Ecto neural progenitor cell (in vitro differentiated cells): Measurements from ENCODE around the gene TMSB4Y.

Source experiments
- DNase-seq: peaks from one replicate; pipeline ENCODE4 v3.0.0-alpha.2; 2018; ENCODE audit warnings: low spot score

The TMSB4Y gene

DNA sequence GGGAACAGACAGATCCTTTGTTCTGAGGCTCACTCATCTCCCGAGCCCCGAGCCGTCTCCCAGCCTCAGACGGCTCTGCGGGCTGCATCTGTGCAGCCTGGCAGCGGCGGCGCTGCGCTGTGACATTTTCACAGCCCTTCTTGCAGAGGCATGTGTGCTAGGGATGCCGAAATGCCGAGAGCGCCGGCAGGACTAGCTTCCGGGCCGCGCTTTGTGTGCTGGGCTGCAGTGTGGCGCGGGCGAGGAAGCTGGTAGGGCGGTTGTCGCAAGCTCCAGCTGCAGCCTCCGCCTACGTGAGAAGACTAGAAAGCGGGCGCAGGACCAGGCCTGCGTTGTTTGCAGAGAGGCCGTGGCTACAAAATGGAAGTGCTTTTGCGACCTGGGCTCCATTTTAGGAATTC, at the start of gene TMSB4Y:
TSS of gene TMSB4Y (plus strand) at position 332 of the 401 bp plus-strand sequence.
- DNase-seq = no peak

DNA sequence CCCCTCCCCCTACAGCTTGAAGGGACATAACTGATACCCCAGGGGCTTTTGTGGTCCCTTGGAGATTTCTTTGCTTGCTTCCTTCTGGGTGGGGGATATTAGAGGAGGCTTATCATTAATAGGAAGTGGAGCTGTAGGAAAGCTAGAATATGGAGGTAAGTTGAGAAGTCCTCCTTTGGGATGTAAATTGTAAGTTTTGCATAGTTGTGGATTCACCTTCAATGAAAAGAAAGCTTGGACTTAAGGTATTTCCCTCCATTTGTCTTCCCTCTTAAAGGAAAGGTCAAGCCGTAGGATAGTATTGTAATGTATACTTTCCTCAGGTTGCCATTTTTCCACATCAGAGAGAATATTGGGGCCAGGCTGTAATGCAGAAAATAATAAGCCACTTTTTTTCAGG, 39.5 kb upstream of the TMSB4Y start:
- no peak for DNase-seq

DNA sequence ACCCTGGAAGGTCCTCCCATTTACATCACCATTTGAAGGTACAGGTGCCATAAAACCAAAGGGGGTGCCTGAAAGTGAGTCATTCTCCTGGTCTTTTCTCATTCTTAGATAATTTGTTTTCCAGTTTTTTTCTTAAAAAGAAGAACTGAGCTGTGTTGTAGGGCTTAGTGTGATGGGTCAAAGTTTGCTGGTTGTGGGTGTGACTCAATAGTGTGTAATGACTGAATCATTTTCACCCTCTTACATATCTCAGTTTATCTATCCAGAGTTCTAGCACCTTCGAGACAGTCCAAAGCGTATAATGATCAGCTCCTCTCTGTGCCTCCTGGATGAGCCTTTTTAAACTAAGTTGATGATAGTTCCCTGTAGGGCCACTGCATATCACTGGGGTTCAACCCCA, 32.6 kb upstream of the TMSB4Y start:
- no peak for DNase-seq

DNA sequence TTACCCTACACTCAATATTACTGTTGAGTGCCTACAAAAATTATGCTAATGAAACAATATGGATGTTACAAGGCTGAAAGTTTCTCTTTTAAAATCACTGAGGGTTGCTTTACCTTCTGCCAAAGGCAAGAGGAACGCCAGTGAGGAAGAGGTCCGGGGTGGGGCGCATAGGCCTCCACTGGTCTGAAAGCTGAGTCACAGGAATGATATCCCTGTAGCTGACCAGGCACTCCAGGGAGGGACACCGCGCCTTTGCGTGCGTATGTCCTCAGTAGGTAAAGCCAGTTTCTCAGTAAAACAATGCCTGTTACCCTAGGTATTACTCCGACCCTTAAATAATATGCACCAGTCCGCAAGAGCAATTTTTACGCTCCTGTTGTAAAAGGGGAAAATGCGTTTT, 1.4 kb upstream of the TMSB4Y start:
- DNase-seq = no peak

DNA sequence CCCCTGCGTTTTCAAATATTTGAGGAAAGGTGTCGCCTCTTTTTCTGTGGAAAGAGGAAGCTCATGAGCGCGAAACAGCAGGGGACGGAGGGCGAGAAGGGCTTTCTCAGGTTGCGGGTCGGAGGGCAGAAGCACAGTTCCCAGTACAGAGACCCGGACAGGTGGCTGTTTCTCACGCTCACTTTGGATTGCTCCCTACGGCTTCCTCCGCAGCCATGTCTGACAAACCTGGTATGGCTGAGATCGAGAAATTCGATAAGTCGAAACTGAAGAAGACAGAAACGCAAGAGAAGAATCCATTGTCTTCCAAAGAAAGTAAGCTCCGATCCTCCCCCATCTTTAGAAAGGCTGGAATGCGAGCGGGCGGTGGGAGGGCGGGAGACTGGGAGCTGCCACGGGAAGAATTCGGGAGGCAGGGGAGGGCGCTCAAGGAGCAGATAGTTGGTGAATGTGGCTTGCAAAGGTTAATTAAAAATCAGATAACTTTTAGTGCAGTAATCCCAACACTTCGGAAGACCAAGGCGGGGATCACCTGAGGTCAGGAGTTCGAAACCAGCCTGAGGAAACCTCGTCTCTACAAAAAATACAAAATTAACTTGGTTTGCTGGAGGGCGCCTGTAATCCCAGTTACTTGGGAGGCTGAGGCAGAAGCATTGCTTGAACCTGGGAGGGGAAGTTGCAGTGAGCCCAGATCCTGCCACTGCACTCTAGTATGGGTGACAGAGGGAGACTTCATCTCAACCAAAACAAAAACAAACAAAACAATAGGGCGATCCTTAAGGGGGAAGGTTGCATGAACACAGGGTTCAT, 627 bp downstream of the TMSB4Y start:
- DNase-seq = no peak

DNA sequence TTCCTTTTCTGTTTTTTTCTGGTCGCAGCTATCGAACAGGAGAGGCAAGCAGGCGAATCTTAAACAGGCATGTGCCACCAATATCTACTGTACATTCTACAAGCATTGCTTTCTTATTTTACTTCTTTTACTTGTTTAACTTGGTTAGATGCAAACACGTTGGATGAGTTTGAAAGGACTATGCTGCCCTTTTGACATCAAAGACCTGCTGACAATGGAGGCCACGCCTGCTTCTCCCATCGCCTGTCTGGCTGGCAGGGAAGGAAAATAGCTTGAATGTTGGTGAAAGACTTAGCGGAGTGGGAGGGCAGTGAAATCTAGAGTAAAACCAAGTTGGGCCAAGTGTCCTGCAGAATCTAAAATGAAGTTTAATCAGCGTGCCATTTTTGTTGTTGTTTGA, 1.5 kb downstream of the TMSB4Y start:
- no peak for DNase-seq

DNA sequence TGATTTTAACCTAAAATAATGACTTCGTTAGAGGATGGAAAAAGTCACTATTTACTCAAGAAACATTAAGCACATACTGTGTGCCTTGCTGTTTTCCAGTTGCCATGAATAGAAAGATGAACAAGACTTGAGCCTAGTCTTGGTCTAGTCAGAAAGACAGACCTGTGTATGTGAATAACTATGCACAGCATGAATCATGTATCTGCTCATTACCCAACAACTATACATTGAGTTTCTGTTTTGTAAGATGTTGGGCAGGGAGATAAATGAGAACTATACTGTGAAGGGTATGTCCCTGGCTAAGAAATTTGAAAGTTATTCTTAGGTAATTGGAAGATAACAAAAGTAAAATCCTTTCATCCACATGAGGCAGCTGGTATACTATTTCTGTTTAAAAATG, 4.3 kb downstream of the TMSB4Y start:
- DNase-seq = no peak

DNA sequence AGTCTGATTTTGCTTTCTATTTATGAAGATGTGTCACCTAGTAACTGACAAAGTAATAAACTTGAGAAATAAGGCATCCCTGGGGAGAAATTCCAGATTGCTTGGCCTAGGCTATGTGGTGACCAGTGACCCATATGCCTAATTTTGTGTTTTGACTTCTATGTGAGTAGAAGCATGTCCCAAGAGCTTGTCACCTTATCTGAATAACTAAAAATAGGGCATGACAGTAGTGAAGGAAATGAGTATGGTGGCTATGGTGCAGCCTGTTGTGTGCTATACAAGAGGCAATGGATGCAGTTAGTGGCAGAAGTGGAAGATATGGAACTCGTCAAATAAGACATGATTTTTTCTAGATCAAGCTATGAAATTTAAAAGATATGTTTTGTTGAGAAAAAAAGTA, 15.3 kb downstream of the TMSB4Y start:
- DNase-seq = no peak

DNA sequence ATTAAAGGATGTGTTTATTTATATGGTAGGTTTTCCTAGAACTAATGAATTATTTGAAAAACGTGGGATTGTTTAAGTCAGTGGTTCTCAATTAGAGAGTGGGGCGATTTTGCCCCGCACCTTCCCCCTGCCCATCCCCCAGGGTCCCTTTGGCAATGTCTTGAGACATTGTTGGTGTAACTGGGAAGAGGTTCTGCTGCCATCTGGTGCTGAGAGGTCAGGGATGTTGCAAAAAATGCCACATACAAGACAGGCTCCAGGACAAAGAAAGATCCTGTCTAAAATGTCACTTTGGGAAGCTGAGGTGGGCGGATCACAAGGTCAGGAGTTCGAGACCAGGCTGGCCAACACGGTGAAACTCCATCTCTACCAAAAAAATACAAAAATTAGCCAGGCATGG, 25.8 kb downstream of the TMSB4Y start:
- DNase-seq = no peak

DNA sequence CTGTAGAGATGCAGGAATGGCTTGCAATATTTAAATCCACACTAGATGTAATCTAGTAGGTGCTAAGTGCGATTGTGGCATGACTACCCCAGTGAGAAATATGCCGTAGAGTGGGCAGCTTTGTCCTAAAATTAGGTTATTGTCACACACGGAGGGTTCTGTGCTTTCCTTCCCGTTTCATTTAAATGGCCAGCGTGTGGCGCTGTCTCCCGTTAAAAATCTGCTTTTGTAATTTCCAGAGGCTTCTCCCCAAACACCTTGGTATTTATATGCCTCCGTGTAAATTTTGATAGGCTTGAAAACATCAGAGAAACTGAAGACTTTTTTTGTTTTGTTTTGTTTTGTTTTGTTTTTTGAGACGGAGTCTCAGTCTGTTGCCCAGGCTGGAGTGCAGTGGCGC, 34.9 kb downstream of the TMSB4Y start:
- DNase-seq = no peak

DNA sequence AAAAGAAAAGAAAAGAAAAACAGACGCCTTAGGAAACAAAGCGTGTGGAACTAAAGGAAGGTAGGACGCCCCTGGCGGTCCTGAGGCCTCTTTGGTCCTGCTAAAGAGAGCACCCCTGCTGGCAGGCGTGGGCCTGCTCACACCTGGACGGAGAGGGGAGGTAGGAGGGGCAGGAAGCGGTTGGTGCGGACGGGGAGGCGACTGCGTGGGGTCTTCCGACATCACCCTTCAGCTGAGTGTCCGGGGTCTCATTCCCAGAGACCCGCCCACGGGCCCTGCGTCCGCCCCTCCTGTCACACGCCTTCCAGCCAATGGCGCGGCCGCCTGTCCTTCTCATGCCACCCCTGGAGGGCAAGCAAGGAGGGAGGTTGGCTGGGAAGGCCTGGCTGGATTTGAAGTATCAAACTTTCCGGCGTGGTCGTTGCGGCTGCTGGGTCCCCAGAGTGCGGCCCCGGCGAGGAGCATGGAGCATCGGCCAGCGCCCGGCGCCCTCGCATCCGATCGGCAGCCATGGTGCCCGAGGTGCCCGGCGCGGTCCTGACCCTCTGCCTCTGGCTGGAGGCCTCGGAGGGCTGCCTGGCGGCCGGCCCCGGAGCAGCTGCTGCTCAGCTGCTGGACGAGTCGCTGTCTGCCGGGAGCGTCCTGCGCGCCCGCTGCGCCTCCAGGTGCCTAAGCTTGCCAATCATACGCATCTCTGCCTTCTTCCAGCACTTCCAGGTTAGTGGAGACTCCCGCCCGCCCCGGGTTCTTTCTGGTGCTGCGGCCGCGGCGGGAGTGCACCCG, 47.8 kb downstream of the TMSB4Y start:
- no peak for DNase-seq

DNA sequence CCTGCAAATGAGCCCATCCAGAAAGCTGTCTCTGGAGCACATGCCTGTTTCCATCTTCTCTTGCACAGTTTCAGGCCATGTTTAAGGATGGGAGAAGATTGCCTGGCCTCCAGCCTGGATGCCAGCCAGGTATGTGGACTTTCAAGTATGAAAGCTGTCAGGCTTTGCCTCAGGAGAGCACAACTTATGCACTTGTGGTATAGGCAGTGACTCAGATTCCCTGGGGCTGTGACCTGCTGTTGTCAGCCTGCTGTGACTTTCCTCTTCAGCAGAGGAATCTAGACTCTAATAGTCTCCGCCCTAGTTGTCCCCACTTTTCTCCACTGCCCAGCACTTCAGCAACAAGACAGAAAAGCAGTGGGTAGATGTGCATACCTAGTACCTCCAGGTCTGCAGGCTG, 51.0 kb downstream of the TMSB4Y start:
- DNase-seq = no peak
